ENCODE results near the gene NAA16.

DNA sequence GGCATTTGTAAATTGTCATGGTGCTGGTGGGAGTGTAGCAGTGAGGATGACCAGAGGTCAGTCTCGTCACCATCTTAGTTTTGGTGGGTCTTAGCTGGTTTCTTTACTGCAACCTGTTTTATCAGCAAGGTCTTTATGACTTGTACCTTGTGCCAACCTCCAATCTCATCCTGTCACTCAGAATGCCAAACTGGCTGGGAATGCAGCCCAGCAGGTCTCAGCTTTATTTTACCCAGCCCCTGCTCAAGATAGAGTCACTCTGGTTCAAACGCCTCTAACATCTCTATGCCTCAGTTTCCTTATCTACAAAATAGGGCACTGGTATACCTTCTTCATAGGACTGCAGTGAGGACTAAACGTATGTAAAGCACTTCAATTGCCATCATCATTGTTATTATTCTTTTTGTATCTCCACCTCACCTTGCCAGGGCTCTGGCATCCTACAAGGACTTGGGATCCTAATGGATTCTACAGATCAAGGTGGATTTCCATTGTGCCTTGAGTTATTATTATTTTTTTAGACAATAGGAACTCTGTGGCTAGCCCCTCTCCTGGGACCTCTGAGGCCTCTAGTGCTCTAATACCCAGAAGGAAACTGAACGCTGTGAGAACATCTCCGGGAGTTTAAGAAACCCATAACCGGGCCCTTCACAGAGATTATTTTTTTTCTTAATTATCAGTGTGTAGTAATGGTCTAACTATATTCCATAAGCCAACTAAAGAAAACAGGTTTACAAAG lies 77.2 kb downstream of the NAA16 start:
- TF ChIP-seq POLR2AphosphoS5 (IDR thresholded peaks at IDR 0.05; ENCODE audit: borderline replicate concordance, low read depth, low read length): no peak
- TF ChIP-seq EZH2 (IDR thresholded peaks at IDR 0.05): no peak
- no peak for TF ChIP-seq FOXP2 (optimal IDR thresholded peaks at IDR 0.05; ENCODE audit: control extremely low read depth, extremely low read length, insufficient read depth)
